Stimulated activated CD4-positive, alpha-beta T cell treated with anti-CD3 and anti-CD28 coated beads, TNF-alpha, amount 100 ng/mL, for 1 hour (primary cell): ENCODE measurements around the gene ZMPSTE24.

ENCODE experiments used
- DNase-seq, 3 donors: peaks; one replicate each; pipeline ENCODE4 v3.0.0-alpha.2; 2020; ENCODE audit warnings: low read depth in 3 of 3, low spot score in 1 of 3

The ZMPSTE24 gene

GRCh38 chr1:40303051-40303771, 45.2 kb downstream of the ZMPSTE24 start:
- no peak for DNase-seq

DNA sequence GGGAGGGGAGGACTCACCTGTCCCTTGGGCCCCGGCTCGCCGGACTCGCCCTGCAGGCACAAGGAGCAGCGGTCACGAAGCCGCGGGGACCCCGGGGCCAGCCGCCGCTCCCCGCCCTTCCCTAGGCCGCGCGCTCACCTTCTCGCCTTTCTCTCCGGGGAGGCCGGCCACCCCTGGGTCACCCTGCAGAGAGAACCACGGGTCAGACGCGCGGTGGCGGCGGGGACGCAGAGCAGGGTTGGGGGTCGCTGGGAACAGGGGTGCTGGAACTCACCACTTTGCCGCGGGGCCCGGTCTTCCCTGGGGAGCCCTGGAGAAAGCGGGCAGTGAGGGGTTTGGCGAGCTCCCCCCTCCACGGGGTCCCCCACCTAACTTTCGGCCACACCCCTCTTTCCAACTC, 45.8 kb downstream of the ZMPSTE24 start:
- DNase-seq, result no peak

- no peak for DNase-seq
These were observed 47.4 kb downstream of the ZMPSTE24 start for GRCh38 chr1:40305451-40305850.

- no peak for DNase-seq
These were observed 47.8 kb downstream of the ZMPSTE24 start for GRCh38 chr1:40305871-40306270.

GRCh38 chr1:40306296-40306695, 48.3 kb downstream of the ZMPSTE24 start:
- DNase-seq, result no peak

GRCh38 chr1:40307186-40307585, 49.1 kb downstream of the ZMPSTE24 start:
- DNase-seq, result no peak

- DNase-seq, result no peak
These were observed 50.1 kb downstream of the ZMPSTE24 start for GRCh38 chr1:40308036-40308727.

GRCh38 chr1:40309374-40310128, 51.5 kb downstream of the ZMPSTE24 start:
- DNase-seq, result no peak

- no peak for DNase-seq
These were observed 52.1 kb downstream of the ZMPSTE24 start for GRCh38 chr1:40310129-40310461.

GRCh38 chr1:40310983-40311642, 53.1 kb downstream of the ZMPSTE24 start:
- no peak for DNase-seq

DNA sequence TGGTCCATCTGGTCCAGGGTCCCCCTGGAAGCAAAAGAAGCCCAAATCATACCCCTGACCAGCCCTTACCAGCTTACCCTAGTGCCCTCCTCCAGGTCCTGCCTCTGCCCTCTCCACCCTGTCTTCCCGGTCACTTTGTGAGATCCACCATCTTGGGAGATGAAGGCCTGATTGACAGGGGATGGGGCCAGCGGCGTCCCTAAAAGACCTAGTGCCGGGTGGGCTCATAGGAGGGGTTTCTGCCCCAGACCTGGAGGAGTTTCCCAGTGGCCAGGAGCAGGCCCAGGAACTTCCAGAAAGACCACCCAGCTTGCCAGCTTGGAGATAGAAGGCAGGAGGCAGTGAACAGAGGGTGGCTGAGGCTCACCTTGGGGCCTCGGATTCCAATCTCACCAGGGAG, 53.7 kb downstream of the ZMPSTE24 start:
- no peak for DNase-seq

GRCh38 chr1:40312238-40313205, 54.5 kb downstream of the ZMPSTE24 start:
- DNase-seq, result no peak

- DNase-seq, result no peak
These were observed 55.4 kb downstream of the ZMPSTE24 start for GRCh38 chr1:40313329-40313957.

- no peak for DNase-seq
These were observed 56.1 kb downstream of the ZMPSTE24 start for GRCh38 chr1:40313958-40314720.

- no peak for DNase-seq
These were observed 56.7 kb downstream of the ZMPSTE24 start for GRCh38 chr1:40314721-40315238.

- peak; percentile 59 to 76 (median 68) for DNase-seq
These were observed 57.3 kb downstream of the ZMPSTE24 start for GRCh38 chr1:40315239-40315794.

GRCh38 chr1:40315795-40316594, 58.0 kb downstream of the ZMPSTE24 start:
- DNase-seq, result no peak
